NCI-H2171 treated with DMSO at 0.1 percent for 48 hours (cell line): ENCODE measurements around the gene NFE2L1.
A peak's percentile ranks its signal among the peaks of the same experiment; 100 is the strongest.
"Not testable (repeated sequence)": the region's sequence is repeated elsewhere in the genome, so short reads cannot be mapped to it uniquely, and the experiment has no call there.

Experiments
- DNase-seq: peaks from one replicate; lab custom pipeline; 2025; lab: John Stamatoyannopoulos, UW

The NFE2L1 gene, protein sequence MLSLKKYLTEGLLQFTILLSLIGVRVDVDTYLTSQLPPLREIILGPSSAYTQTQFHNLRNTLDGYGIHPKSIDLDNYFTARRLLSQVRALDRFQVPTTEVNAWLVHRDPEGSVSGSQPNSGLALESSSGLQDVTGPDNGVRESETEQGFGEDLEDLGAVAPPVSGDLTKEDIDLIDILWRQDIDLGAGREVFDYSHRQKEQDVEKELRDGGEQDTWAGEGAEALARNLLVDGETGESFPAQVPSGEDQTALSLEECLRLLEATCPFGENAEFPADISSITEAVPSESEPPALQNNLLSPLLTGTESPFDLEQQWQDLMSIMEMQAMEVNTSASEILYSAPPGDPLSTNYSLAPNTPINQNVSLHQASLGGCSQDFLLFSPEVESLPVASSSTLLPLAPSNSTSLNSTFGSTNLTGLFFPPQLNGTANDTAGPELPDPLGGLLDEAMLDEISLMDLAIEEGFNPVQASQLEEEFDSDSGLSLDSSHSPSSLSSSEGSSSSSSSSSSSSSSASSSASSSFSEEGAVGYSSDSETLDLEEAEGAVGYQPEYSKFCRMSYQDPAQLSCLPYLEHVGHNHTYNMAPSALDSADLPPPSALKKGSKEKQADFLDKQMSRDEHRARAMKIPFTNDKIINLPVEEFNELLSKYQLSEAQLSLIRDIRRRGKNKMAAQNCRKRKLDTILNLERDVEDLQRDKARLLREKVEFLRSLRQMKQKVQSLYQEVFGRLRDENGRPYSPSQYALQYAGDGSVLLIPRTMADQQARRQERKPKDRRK

DNA sequence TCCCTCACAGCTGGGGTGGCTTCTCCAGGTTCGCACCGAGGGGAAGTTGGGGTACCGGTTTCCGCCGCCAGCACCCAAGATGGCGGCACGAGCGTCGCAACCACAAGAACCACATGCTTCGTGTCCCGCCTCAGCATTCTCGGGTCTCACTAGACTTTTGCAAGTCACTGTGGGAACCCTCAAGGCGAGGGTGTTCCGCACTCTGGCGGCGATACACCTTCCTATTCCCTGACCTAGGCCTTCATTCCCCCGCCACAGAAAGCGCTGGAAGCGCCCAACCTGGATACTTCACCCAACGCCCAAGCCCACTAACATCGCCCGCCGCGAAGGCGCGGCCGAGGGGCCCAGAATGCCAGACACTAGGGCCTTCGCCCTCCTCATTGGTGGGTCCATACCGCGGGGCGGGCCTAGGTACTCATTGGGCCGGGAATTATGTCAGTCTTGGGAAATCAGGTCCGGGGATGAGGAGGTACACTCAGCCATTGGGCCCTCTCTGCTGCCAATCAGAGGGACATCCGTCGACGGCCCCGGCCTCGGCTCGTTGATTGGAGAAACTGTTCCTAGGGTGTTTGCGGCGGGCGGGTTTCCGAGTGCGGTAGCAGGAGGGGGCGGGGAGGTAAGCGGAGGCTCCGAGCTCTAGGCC is at the start of gene NFE2L1:
Gene NFE2L1, plus strand, starts transcription at position 619 of the 643 bp plus-strand sequence. CDS start 2,760 bp downstream, outside the sequence.
- DNase-seq: peak; percentile 99

DNA sequence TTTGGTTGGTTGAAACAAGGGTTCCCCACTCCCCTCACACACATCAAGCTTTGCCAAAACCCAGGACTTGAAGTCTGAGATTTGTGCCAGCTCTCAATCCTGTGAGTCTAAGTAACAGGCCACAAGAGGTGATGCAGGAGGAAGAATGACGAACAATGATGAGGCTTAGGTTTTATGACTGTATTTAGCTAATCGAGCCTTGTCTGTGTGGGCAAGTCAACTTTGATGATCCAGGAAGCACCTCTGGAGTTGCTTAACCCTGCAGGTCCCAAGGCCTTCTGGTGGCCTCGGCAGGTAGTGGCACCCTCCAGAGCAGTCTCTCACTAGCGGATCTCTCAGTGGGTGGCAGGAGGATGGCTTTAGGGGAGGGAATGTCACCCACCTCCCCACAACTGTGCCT is 48.6 kb upstream of the NFE2L1 start:
- no peak for DNase-seq

DNA sequence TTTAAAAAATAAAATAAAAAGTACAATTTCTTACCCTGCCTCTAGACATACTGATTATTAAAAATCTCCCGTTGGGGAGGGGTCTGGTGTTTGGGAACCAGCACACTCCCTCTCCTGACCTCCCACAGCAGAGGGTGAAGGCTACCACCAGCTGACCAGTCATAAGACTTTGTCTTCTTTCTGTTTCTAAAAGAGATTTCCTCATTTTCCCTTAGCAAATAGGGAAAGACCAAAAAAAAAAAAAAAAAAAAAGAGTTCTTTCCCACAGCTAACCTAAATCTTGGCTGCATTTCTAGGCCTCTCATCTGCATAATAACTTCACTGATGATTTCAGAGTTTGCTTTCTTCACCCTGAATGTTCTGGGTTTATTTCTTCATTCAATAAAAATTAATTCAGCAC is 47.0 kb upstream of the NFE2L1 start:
- DNase-seq: no peak

DNA sequence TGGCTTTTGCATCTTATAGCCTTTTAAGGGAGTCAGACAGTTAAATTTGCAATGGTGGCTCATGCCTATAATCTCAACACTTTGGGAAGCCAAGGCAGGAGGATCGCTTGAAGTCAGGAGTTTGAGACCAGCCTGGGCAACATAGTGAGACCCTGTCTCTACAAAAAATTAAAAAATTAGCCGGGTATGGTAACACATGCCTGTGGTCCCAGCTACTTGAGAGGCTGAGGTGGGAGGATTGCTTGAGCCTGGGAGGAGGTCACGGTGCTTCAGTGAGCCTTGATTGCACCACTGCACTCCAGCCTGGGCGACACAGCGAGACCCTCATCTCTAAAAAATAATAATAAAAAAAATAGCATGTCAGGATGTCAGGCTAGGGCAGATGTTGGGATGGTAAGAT is 46.5 kb upstream of the NFE2L1 start:
- not testable (repeated sequence) for DNase-seq

DNA sequence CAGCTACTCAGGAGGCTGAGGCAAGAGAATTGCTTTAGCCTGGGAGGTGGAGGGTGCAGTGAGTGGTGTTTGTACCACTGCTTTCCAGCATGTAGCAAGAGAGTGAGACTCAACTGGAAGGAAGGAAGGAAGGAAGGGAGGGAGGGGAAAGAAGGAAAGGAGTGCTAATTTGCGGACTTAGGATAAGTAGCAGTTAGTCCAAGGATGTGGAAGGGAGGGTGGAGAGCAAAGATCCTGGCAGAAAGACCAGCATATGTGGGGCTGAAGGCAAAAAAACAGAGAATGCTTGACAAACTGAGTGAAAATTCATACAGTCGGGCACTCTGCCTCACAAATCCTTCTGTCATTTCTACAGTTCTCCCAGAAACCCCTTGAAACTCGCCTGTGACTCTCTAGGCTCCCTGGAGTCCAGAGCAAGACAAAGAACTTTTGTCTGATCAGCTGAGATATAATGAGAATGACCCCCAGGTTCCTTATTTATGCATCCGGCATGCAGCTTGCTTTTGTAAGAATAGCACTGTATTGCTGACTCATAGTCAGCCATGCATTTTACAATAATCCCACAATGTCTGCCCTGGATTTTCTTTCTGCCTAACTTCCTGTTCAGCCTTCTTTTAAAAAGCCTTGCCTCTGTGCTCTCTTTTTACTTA is 45.8 kb upstream of the NFE2L1 start:
- DNase-seq: peak; percentile 54

DNA sequence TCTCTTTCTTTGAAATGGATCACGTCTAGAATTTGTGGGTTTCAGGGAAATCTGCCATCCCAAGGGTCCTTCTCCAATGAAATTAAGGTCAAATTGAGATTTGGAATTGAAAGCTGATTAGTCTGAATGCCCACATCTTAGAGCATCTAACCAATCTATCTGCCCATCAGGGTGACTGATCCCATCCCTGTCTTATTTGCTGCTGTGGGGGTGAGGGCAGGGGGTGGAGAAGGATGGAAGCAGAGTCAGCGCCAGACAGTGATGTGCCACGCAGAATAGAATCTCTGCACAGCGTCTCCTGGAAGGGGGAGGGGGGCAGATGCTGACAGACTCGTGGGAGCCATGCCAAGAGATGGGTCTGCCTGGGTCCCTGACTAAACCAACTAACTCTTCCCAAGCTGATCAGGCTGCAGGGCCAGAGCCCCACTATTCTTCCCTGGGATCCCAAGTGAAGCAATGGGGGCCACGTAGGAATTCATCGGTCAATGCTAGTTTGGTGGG is 45.2 kb upstream of the NFE2L1 start:
- peak; percentile 86 for DNase-seq

- peak; percentile 99 for DNase-seq
Measured at GRCh38 chr17:48003417-48004151, 44.6 kb upstream of the NFE2L1 start.

GRCh38 chr17:48004983-48005382 is 43.2 kb upstream of the NFE2L1 start:
- DNase-seq: no peak

DNA sequence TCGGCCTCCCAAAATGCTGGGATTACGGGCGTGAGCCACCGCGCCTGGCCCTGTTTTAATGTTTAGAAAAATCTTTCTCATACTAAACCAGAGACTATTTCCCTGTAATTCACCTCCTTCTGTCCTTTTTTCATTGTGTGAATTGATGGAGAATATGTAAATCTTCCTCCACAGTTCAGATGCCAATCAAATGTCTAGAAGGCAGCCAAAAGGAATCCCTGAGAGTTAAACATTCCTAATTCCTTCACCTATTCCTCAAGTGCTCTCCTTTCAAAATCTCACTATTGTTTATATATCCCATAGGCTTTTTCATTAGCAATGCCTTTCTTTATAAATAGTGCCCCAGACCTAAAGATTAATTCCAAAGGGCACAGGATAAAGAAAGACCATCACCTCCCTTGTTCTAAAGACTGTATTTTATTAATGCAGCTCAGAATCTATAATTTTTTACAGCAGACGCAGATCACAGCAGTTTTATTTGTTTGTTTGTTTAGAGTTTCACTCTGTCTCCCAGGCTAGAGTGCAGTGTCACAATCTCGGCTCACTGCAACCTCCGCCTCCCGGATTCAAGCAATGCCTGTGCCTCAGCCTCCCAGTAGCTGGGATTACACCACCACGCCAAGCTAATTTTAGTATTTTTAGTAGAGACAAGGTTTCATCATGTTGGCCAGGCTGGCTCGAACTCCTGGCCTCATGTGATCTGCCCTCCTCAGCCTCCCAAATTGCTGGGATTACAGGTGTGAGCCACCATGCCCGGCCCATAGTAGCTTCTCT is 41.0 kb upstream of the NFE2L1 start:
- DNase-seq: no peak

- no peak for DNase-seq
Measured at GRCh38 chr17:48010193-48010592, 38.0 kb upstream of the NFE2L1 start.

GRCh38 chr17:48011405-48012150 is 36.6 kb upstream of the NFE2L1 start:
- peak; percentile 80 for DNase-seq

- DNase-seq: peak; percentile 94
Measured at GRCh38 chr17:48012151-48012520, 36.0 kb upstream of the NFE2L1 start.

- peak; percentile 52 for DNase-seq
Measured at GRCh38 chr17:48012654-48013053, 35.5 kb upstream of the NFE2L1 start.

GRCh38 chr17:48013876-48014594 is 34.1 kb upstream of the NFE2L1 start:
- DNase-seq: no peak

DNA sequence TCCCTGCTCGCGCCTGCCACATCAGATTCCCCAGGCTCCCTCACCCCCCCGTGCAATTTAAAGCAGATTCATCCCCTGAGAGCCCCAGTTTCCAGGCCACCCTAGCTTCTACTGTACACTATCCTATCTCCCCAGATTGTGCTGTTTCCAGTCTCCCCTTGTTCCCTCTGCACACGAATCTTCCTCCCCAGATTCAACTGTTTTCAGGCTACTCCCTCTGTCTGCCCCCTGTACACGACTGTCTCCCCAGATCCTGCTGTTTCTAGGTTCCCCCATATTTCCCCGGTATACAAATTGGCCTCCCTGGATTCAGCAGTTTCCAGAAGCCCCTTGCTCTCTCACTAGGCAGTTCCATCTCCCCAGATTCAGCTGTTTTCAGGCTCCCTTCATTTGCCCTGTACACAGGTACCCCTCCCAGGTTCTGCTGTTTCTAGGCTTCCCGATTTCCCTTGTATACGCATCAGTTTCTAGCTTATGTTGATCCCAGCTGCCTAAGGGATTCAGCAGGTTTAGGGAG is 33.5 kb upstream of the NFE2L1 start:
- peak; percentile 97 for DNase-seq

DNA sequence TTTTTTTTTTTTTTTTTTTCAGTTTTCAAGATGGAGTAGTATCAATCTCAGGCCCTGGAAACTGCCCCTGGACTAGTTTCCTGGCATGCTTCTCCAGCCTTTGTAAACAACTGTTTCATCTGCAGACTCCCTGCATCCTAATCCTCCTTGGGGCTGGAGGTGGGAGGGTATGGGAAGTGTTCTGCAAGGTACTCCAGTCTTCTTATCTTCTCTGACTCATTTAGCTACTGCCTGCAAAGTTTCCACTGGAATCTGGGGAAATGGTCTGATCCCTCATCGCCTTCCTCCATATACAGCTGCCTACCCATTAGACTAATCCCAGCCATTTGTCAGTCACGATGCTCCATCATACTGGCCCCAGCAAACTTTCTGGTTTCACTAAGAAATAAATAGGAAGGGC is 32.0 kb upstream of the NFE2L1 start:
- no peak for DNase-seq

DNA sequence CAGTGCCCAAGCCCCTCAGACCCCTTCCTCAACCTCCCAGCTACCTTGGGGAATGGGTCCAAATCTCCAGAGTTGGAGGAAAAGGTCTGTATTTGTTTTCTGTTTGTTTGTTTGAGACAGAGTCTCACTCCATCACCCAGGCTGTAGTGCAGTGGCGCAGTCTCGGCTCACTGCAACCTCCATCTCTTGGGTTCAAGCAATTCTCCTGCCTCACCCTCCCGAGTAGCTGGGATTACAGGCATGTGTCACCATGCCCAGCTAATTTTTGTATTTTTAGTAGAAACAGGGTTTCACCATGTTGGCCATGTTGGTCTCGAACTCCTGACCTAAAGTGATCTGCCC is 30.4 kb upstream of the NFE2L1 start:
- DNase-seq: not testable (repeated sequence)

DNA sequence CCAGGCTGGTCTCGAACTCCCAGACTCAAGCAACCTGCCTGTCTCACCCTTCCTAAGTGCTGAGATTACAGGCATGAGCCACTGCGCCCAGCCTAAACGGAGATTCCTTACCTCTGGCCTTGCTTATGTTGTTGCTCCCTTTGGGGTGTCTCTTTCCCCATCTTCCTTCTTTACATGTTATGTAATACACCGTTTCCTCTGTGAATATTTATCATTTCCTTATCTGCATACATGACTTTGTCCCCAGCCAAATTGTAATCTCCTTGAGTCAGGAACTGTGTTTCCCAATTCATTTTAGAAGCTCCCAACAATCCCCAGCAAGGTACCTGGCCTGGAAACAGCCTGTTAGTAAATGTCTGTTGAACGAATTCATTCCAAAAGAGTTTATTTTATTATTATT is 26.2 kb upstream of the NFE2L1 start:
- DNase-seq: no peak

GRCh38 chr17:48022901-48023300 is 25.3 kb upstream of the NFE2L1 start:
- DNase-seq: no peak
